Thymus (tissue), 11 donors: Measurements from ENCODE around the gene TTC36. TPM values are rescaled to one million over a fixed set of nuclear protein-coding genes. Genes with fewer than 3 reads are reported as not detected.

Source experiments
- DNase-seq, 9 donors: peaks; one replicate each; pipeline ENCODE4 v3.0.0-alpha.2; 2013; ENCODE audit warnings: low spot score in 9 of 9, low read depth in 6 of 9, missing footprints in 1 of 9
- H3K27ac ChIP-seq, 2 donors: one replicate each; pipeline ENCODE4 v1.5.1; 2013; ENCODE audit warnings: control low read depth in 1 of 2, low read depth in 1 of 2, low read length in 1 of 2, mild to moderate bottlenecking in 1 of 2, moderate library complexity in 1 of 2
- H3K27me3 ChIP-seq, 2 donors: one replicate each; pipeline ENCODE4 v1.5.1; 2013; ENCODE audit warnings: low read length in 1 of 2; ENCODE audit not compliant: control insufficient read depth in 2 of 2, insufficient read depth in 1 of 2
- H3K36me3 ChIP-seq, 2 donors: one replicate each; pipeline ENCODE4 v1.5.1; 2013; ENCODE audit warnings: low read length in 1 of 2, mild to moderate bottlenecking in 1 of 2, moderate library complexity in 1 of 2; ENCODE audit not compliant: control insufficient read depth in 2 of 2, insufficient read depth in 2 of 2
- H3K4me1 ChIP-seq, 2 donors: one replicate each; pipeline ENCODE4 v1.5.1; 2013; ENCODE audit warnings: low read length in 2 of 2; ENCODE audit not compliant: control insufficient read depth in 2 of 2, insufficient read depth in 2 of 2
- H3K4me3 ChIP-seq, 2 donors: one replicate each; pipeline ENCODE4 v1.5.1; 2013; ENCODE audit warnings: low read length in 2 of 2, control low read depth in 1 of 2, mild to moderate bottlenecking in 1 of 2
- H3K9me3 ChIP-seq, 2 donors: one replicate each; pipeline ENCODE4 v1.5.1; 2013; ENCODE audit warnings: low read length in 1 of 2, mild to moderate bottlenecking in 1 of 2; ENCODE audit not compliant: control insufficient read depth in 2 of 2, insufficient read depth in 1 of 2
- WGBS: extraction: QIAGEN DNeasy Blood & Tissue Kit; methylation state at CpG from one replicate; pipeline ENCODE4 v1.1.7; 2013; 5-methylcytosine and 5-hydroxymethylcytosine counted together
- polyA plus RNA-seq: library from polyadenylated mRNA; stranded (reverse); fragments of 200-250 nt; gene quantifications from one replicate; pipeline ENCODE4 v1.2.3, GENCODE V29; 2013
- total RNA-seq: library from RNA; stranded (reverse); fragments of 120-200 nt; gene quantifications from one replicate; pipeline ENCODE4 v1.2.4, GENCODE V29; 2013
- donor health status: healthy.

The TTC36 gene
- total and polyA plus RNA-seq, 2 donors = 0.19 TPM; not detected in 1

GRCh38 chr11:118514103-118514502, 13.2 kb upstream of the TTC36 start:
- no peaks in the 10 kb centered on the region for H3K27me3 ChIP-seq
- DNase-seq = no peak
- no peaks in the 10 kb centered on the region for H3K4me1 ChIP-seq
- no peak overlapping the region for H3K4me3 ChIP-seq
- H3K36me3 ChIP-seq = peaks cover 57 to 90% of the 10 kb centered on the region in 2 donors
- H3K9me3 ChIP-seq = no peaks in the 10 kb centered on the region
- no peak overlapping the region for H3K27ac ChIP-seq
- WGBS = 39% methylated on average over 7 of the region's 7 CpGs

- DNase-seq = no peak
- Histone ChIP-seq H3K27ac (no peak overlapping the region), H3K4me3 (no peak overlapping the region), H3K27me3 (no peaks in the 10 kb centered on the region), H3K4me1 (peaks cover 2 to 6% of the 10 kb centered on the region in 2 donors), H3K36me3 (peaks cover 59 to 91% of the 10 kb centered on the region in 2 donors), H3K9me3 (no peaks in the 10 kb centered on the region)
- WGBS = 97% methylated on average over 6 of the region's 6 CpGs
Measured at GRCh38 chr11:118519549-118519948, 7.7 kb upstream of the TTC36 start.

GRCh38 chr11:118521892-118522311, 5.4 kb upstream of the TTC36 start:
- DNase-seq = no peak
- no peaks in the 10 kb centered on the region for H3K9me3 ChIP-seq
- no peaks in the 10 kb centered on the region for H3K27me3 ChIP-seq
- H3K4me1 ChIP-seq = peaks cover 2 to 9% of the 10 kb centered on the region in 2 donors
- peaks cover 52 to 72% of the 10 kb centered on the region in 2 donors for H3K36me3 ChIP-seq
- 94% methylated on average over 13 of the region's 13 CpGs for WGBS
- H3K27ac ChIP-seq = no peak overlapping the region
- no peak overlapping the region for H3K4me3 ChIP-seq

- no peaks in the 10 kb centered on the region for H3K9me3 ChIP-seq
- 86% methylated on average over 6 of the region's 6 CpGs for WGBS
- H3K27me3 ChIP-seq = no peaks in the 10 kb centered on the region
- peaks cover 2 to 9% of the 10 kb centered on the region in 2 donors for H3K4me1 ChIP-seq
- no peak overlapping the region for H3K27ac ChIP-seq
- H3K4me3 ChIP-seq = no peak overlapping the region
- H3K36me3 ChIP-seq = peaks cover 49 to 68% of the 10 kb centered on the region in 2 donors
- DNase-seq = no peak
Measured at GRCh38 chr11:118522571-118523072, 4.7 kb upstream of the TTC36 start.

- Histone ChIP-seq H3K4me1 (peaks cover 2 to 12% of the 10 kb centered on the region in 2 donors), H3K9me3 (no peaks in the 10 kb centered on the region), H3K27me3 (no peaks in the 10 kb centered on the region), H3K27ac (no peak overlapping the region), H3K4me3 (no peak overlapping the region), H3K36me3 (peaks cover 48 to 53% of the 10 kb centered on the region in 2 donors)
- DNase-seq = no peak
Measured at GRCh38 chr11:118524356-118524755, 2.9 kb upstream of the TTC36 start.

- H3K4me3 ChIP-seq = no peak overlapping the region
- peak in 1 of 9 donors; percentile 24 for DNase-seq
- no peak overlapping the region for H3K27ac ChIP-seq
- peaks cover 5 to 18% of the 10 kb centered on the region in 2 donors for H3K4me1 ChIP-seq
- WGBS = 62% methylated on average over 6 of the region's 6 CpGs
- H3K9me3 ChIP-seq = no peaks in the 10 kb centered on the region
- H3K27me3 ChIP-seq = no peaks in the 10 kb centered on the region
- H3K36me3 ChIP-seq = peaks cover 42 to 48% of the 10 kb centered on the region in 2 donors
Measured at GRCh38 chr11:118524757-118525470, 2.4 kb upstream of the TTC36 start.

- 99% methylated on average over 2 of the region's 2 CpGs for WGBS
- peaks cover 29 to 31% of the 10 kb centered on the region in 2 donors for H3K36me3 ChIP-seq
- H3K27me3 ChIP-seq = peaks cover 0 to 2% of the 10 kb centered on the region in 2 donors
- no peak for DNase-seq
- no peaks in the 10 kb centered on the region for H3K9me3 ChIP-seq
- peaks cover 9 to 29% of the 10 kb centered on the region in 2 donors for H3K4me1 ChIP-seq
- H3K4me3 ChIP-seq = no peak overlapping the region
- no peak overlapping the region for H3K27ac ChIP-seq
Measured at GRCh38 chr11:118526688-118527087, 586 bp upstream of the TTC36 start.

GRCh38 chr11:118528511-118528910, 1.2 kb downstream of the TTC36 start:
- WGBS = over 99% methylated on average over 6 of the region's 6 CpGs
- peaks cover 13 to 14% of the 10 kb centered on the region in 2 donors for H3K36me3 ChIP-seq
- peaks cover 10 to 32% of the 10 kb centered on the region in 2 donors for H3K4me1 ChIP-seq
- DNase-seq = no peak
- no peak overlapping the region for H3K27ac ChIP-seq
- peaks cover 0 to 2% of the 10 kb centered on the region in 2 donors for H3K27me3 ChIP-seq
- H3K4me3 ChIP-seq = no peak overlapping the region
- H3K9me3 ChIP-seq = no peaks in the 10 kb centered on the region

- Histone ChIP-seq H3K9me3 (no peaks in the 10 kb centered on the region), H3K4me1 (peaks cover 8 to 25% of the 10 kb centered on the region in 2 donors), H3K27ac (no peak overlapping the region), H3K36me3 (peaks cover 2 to 5% of the 10 kb centered on the region in 2 donors), H3K4me3 (peak overlapping the region in 1 of 2 donors; percentile 41), H3K27me3 (peaks cover 0 to 2% of the 10 kb centered on the region in 2 donors)
- WGBS = 88% methylated on average over 5 of the region's 5 CpGs
- no peak for DNase-seq
Measured at GRCh38 chr11:118529584-118530175, 2.4 kb downstream of the TTC36 start.
